Lung microvascular endothelial cell (primary cell): ENCODE data around the gene CDC42EP1. TPM values are rescaled to one million over a fixed set of nuclear protein-coding genes. Genes with fewer than 3 reads are reported as not detected.
"Not testable (repeated sequence)": the region's sequence is repeated elsewhere in the genome, so short reads cannot be mapped to it uniquely, and the experiment has no call there.

ENCODE experiments used
- DNase-seq, 2 donors: peaks; one replicate each; pipeline versions ENCODE4 v3.0.0 to v3.0.0-alpha.2; 2010; ENCODE audit warnings: low read depth in 2 of 2
- total RNA-seq: library from RNA; depleted of rRNA; stranded (reverse); fragments of >200 nt; gene quantifications from 2 replicates; pipeline ENCODE4 v1.2.1, GENCODE V29; 2014

Gene CDC42EP1
- total RNA-seq, 1 donor from 2014 or later = 7.9 TPM

DNA sequence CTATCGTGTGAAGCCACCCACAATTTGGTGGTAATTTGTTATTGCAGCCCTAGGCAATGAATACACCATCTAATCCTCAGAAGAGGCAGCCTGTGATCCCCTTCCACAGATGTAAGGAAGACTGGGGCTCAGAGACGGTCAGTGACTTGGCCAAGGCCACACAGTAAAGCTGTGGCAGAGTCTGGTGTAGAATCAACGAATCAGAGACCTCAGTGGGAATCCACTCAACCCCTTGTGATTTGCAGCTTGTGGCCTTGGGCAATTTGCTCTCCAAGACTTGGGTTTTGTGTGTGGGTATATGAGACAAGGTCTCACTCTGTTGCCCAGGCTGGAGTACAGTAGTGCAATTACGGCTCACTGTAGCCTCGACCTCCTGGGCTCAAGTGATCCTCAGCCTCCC is 17.7 kb downstream of the CDC42EP1 start:
- DNase-seq = no peak

DNA sequence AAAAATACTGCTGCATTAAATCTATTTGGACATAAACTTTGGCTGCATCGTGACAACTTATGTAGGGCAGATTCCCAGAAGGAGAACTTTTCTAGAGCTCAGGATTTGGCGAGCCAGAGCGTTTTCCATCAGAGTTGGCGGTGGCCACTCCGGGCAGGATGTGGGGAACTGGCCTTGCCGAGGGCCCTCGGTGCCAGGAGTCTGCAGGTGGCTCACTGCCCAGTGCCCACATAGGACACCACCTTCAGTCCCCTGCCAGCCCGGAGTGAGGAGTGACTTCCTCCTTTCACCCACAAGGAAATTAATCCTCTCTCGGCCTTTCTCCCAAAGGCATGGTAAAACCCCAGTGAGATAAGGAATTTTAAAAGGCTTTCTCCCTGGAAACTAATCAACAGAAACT is 21.2 kb downstream of the CDC42EP1 start:
- DNase-seq = peak in 1 of 2 donors; percentile 64

DNA sequence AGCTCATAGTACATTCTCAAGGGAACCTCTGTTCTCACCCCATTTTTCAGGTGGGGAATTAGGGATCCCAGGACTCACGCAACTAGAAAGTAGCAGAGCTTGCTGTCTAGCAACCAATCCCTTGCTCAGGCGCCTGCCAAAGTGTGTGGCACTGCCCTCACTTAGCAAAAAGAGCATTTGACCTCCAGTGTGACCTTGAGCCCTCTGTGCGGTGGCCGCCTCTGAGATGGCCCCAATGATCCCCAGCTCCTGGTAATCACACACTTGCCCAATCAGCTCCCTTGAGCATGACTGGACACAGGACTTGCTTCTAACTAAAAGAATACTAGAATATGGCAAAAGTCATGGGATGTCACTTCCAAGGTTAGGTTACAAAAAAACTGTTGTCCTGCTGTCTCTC is 22.2 kb downstream of the CDC42EP1 start:
- DNase-seq = no peak

DNA sequence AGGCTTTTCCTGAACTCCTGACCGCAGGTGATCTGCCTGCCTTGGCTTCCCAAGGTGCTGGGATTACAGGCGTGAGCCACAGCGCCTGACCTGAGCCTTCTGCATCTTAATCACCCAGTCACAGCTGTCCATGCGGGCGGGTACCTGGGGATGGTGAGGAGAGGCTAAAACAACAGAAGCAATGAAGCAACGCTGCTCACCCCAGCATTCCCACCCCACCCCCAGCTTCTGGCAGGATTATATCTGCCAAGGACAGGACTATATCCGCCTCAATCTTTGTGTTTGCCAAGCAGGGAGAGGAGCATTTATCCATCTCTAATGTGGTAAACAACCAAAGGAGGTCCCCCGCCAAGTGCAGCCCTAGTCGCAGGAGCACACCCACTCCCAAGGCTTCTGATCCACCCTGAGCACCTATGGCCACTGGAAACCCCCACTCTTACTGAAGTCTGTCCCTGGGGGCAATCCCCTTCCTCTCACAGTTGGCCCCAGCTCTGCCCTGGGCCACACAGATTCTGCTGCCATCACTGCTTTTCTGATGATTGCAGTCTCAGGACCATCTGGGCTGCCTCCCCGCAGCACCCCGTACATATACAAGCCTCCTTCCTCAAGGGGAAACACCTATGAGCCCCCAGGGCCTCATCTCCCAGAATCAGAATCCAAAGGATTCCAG is 28.4 kb downstream of the CDC42EP1 start:
- DNase-seq = no peak

DNA sequence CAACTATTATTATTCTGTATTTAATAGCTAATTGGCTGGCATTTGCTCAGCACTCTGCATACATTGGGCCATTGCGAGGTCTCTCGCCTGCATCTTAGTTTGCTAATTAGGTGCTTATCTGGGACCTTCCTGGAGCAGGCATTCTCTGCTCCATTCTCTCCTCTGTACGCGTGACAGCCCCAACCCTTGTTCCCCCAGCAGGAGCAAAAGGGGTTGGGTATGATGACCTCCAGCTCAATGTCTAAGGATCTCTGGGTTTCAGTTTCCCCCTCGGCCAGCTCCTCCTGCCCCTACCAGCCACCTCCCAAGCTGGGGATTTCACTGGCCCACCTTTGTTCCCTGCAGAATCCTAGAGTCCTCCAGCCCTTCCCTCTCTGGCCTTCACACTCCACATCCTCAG is 29.4 kb downstream of the CDC42EP1 start:
- no peak for DNase-seq

DNA sequence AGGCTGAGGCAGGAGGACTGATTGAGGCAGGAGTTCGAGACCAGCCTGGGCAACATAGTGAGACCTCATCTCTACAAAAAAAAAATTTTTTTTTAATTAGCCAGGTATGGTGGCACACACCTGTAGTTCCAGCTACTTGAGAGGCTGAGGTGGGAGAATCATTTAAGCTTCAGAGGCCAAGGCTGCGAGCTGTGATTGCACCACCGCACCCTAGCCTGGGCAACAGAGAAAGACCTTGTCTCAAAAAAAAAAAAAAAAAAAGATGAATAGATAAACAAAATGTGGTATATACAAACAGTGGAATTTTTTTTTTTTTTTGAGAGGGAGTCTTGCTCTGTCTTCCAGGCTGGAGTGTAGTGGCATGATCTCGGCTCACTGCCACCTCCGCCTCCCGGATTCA is 30.8 kb downstream of the CDC42EP1 start:
- not testable (repeated sequence) for DNase-seq

DNA sequence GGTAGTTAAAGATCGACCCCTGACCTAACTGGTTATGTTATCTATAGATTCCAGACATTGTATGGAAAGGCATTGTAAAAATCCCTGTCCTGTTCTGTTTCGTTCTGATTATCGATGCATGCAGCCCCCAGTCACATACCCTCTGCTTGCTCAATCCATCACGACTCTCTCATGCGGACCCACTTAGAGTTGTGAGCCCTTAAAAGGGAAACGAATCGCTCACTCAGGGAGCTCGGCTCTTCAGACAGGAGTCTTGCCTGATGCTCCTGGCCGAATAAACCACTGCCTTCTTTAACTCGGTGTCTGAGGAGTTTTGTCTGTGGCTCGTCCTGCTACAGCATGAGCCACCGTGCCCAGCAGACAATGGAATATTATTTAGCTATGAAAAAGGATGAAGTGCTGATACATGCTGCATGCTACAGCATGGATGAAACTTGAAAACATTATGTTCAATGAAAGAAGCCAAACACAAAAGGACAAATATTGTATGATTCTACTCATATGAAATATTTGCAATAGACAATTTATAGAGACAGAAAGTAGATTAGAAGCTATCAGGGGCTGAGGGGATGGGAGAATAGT is 31.6 kb downstream of the CDC42EP1 start:
- no peak for DNase-seq

DNA sequence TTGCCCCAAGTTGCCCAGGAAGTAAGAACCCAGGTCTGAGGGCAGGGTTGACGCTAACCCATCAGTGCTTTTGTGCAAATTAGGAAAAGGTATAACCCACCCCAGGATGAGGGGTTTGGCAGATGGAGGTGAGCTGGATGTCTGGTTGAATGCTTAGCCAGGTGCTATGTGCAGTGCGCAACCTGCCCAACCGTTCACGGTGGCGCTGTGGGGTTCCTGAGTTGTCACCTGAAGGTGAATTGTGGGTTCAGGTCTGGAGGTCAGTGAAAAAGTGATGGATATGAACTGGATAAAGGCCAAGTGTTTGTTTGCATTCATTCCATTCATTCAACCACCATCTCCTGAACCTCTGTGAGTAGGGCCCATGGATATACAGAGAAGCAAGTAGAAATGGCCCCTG is 34.0 kb downstream of the CDC42EP1 start:
- no peak for DNase-seq

DNA sequence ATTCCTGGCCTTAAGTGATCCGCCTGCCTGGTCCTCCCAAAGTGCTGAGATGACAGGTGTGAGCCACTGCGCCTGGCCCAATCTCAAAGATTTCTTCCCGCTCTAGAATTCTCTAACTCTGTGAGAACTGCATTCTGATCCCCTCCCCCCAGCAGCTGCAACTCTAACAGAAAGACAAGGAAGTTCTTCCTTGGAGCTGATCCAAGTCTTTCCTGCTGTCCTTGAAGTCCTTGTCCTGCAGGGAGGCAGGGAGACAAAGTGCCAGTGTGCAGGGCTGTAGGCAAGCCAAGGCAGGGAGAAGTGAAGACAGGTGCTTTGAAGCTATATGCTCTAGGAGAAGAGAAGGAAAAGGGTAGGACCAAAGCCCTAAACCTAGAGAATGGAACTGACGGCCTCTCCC is 38.9 kb downstream of the CDC42EP1 start:
- no peak for DNase-seq

DNA sequence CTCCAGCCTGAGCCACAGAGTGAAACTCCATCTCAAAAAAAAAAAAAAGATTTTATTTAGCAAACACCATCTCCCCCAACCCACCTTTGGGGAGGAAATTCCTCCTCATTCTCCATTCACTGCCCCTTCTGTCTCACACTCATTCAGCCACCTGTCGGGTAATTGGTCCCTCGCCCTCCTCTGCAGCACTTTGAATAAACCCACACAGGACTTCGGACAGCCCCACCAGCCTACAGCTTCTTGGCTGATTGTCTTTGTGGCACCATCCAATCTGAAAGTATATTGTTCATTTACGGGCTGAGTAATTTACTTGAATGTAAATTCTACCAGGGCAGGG is 40.9 kb downstream of the CDC42EP1 start:
- DNase-seq = no peak

DNA sequence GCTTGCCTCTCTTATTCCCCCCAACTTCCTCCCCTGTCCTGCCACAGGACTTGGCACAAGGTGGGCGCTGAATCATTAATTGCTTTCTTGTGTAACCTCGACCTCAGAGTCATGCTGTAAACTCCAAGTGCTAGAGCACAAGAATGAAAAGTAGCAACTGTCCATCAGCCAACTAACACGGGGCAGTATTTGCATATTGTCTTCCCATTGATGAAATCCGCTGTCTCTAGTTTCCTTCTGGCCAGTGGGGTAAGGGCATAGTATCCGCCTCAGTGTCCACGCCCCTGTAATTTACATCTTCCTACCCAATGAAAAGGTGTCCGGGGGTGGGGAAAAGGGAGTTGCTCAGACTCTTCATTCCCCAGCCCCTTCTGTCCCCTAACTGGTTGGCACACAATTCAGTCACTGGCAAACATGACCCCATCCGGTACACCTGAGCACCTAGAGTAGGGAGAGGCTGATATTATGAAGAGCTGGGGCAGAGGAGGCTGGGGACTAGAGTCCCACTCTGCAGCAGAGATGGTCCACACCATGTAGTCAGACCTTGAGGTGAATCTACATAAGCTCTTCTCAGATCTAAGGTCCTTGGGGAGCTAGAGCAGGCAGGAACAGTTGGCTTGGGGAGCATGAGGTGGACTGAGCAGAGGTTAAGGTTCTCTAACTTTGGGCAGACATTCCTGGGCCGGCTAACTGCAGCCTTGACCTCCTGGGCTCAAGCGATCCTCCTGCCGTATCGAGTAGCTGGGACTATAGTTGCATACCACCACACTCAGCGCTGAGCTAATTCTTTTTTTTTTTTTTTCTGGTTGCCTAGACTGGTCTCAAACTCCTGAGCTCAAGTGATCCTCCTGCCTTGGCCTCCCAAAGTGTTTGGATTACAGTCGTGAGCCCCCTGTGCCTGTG is 41.5 kb downstream of the CDC42EP1 start:
- peak; percentile 31 to 76 for DNase-seq

DNA sequence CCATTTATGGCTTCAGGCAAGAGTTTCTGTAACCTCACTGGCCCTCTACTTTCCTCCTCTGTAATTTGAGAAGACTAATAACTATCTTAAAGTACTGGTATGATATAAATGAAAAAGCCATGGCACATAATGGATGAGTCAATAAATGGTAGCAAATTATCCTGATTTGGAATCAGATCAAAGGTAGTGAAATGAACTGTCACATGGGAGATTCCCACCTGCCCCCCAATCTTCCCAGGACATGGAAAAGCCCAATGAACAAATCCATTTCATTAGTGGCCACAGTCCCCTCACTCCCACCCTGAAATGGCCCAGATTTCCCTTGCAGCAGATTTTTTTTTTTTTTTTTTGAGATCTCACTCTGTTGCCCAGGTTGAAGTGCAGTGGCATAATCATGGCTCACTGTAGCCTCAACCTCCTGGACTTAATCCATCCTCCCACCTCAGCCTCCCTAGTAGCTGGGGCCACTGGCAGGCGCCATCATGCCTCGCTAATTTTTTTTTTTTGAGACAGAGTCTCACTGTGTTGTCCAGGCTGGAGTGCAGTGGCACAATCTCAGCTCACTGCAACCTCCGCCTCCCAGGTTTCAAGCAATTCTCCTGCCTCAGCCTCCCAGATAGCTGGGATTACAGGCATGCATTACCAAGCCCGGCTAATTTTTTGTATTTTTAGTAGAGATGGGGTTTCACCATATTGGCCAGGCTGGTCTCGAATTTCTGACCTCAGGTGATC is 42.4 kb downstream of the CDC42EP1 start:
- not testable (repeated sequence) for DNase-seq

DNA sequence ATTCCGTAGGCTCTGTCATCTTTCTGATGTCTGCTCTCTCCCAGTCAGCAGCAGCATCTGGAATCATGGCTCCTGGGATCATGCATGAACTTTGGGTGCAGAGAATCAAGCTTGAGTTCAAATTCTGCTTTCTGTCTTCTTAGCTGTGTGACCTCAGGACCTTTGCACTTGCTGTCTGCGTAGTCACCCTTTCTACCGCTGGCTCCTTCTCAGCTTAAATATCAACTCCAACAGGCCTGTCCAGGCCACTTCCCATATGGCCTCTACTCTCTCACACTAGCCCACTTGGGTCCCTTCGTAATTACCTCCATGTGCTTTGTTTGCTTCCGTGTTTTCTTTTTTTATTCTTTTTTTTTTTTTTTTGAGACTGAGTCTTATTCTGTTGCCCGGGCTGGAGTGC is 43.8 kb downstream of the CDC42EP1 start:
- no peak for DNase-seq

DNA sequence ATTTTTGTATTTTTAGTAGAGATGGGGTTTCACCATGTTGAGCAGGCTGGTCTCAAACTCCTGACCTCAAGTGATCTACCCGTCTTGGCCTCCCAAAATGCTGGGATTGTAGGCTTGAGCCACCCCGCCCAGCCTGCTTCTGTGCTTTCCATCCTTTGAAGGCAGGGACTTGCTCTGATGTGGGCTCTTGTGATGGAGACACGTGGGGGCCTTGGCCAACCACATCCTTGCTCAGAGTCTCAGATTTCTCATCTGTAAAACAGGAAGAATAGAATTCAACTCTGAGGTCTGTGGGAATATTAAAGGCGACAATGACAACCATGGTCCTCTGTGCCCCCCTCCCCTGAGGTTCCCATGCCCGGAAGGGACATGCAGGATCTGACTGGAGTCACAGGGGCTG is 44.6 kb downstream of the CDC42EP1 start:
- DNase-seq = no peak

DNA sequence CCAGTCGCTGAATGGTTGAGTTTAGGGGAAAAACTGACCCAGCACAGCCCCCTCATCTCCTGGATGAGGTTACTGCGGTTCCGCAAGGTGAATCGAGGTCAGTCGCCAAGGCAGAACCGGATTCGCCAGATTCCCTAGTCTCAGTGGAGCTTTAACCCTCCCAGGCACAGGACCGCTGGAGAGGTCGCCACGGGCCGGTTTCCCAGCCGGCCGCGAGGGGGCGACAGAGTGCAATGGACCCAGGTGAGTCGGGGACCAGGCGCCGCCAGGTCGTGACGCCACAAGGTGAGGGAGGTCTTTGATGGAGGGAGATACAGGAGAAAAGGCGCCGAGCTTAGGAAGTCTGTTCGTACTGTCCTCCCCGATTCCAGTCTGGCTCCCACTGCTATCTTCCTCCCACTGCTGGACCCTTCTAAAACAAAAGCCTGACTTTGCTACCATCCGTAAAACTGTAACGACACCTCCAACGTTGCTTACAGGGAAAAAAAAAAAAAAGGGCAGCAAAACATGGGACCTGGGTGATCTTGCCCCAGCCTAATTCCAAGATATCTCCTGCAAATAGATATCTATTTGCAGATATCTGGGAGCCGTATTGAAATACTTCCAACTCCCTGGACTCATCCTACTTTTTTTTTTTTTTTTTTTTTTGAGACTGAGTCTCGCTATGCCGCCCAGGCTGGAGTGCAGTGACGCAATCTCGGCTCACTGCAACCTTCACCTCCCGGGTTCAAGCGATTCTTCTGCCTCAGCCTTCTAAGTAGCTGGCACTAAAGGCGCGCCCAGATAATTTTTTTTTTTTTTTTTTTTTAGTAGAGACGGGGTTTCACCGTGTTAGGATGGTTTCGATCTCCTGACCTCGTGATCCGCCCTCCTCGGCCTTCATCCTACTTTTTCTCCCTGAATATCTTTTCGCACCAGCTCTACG is 47.0 kb downstream of the CDC42EP1 start:
- peak; percentile 57 to 83 for DNase-seq

DNA sequence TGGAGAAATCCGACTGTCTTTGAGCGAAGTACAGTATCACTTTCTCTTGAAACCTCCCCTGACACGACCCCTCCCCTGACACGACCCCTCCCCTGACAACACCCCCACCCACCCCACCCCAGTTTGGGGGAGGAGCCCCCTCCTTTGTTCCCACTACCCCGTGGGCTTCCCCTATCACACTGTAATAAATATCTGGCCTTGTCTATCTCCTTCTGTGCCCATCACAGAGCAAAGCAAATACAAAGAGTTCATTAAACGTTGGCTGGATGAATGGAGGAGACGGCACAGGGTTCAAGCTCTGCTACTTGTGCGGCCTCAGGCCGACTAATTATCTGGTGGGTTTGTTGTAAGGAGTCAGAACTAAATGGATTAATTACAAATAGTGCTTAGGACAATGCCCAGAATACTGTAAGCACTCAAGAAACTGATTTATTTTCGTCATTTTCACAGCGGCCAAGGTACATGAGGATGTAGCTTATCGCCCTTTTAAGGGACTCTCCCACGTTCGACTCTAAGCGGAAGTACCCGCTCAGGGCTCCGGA is 47.7 kb downstream of the CDC42EP1 start:
- no peak for DNase-seq

DNA sequence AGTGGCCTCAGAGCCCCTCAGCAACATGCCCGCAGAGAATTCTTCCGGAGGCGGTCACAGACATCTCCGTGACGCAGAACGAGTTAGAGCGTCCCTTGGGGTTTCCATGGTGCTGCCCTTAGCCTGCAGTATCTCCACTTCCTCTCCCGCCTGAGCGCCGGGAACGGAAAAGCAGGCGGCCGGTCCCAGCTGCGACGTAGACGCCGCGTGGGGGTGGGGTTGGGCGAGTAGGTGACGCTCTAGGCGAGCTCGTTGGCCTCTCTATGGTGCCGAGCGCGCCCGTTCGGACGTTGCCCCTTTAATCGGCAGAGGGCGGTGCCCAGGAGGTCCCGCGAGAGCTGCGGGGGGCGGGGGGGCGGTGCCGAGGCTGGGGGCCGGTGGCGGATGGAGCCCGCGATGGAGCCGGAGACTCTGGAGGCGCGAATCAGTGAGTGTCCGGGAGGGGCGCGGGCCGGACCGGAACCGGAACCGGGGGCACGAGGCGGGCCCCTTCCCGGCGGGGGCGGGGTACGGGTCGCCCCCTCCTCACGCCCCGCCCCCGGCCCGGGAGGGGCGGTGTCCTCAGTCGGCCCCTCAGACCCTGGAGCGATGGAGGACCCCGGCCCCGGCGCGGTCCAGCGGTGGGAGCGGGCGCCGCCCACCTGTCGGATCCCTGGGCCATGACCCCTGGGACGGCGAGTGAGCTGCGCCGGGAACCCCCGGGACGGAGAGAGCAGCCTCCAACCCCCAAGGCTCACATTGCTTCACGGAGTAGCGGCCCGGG is 48.4 kb downstream of the CDC42EP1 start, which contains the start of gene GGA1:
Gene GGA1 (plus strand): TSS at position 358 of the 763 bp plus-strand sequence. CDS start 27 bp downstream, at position 385.
- DNase-seq = peak; percentile 99

DNA sequence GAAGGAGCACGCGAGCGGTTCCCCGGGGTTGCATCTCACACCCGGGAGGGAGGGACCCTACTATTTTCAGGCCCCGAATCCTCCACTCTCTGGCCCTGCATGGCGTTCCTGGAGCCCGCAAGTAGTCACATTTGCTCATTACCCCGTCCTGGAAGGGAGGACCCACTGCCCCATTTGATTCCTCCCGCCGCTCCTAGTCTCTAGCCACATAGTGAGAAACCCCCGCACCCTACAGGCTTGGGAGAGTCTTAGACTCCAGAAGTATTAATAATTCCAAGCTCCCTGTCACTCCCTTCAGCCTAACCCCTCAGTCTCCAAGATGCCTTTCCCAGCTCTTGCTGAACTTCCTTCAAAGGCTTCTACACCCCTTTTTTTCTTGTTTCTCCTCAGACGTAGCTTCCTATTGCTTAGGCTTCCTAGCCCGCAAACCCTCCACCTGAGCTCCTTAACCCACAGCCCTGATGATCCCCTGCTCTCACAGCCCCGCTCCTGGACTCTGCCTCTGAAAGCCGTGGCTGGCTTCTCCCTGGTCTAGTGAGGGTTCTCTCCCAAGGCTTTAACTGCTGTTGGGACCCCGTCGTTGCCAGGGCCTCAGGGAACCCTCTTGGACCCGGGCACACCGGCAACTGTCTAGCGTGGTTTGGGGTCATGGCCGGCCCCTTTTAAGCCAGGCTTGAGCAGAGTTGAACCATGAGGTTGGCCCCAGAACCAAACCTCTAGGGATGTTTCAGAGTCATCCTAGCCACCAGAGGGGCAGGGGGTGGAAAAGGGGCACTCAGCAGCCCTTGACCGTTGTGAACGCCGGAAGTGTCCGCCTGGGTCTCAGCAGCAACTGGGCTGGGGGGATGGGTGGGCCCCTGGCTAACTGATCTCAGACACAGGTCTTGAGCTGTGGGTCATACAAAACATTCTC is 49.2 kb downstream of the CDC42EP1 start:
- DNase-seq = peak; percentile 13 to 29

DNA sequence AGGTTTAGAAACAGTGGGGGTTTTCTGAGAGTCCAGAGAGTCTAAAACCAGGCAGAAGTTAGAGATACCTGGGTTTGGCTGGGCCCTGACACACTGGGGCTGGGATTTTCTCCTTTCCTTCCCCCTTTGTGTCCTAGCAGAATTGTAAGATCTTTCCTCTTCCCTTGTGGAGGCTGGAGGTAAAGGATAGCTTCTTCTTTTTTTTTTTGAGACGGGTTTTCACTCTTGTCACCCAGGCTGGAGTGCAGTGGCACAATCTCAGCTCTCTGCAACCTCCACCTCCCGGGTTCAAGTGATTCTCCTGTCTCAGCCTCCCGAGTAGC is 49.8 kb downstream of the CDC42EP1 start:
- DNase-seq = not testable (repeated sequence)
